Vagina (tissue), 2 donors: ENCODE results near the gene TNK2. TPM values are rescaled to one million over a fixed set of nuclear protein-coding genes. Genes with fewer than 3 reads are reported as not detected.

Experiments
- DNase-seq, 2 donors: peaks; one replicate each; pipeline ENCODE4 v3.0.0-alpha.2; 2017; ENCODE audit errors: extremely low spot score in 2 of 2
- H3K27ac ChIP-seq: fragments of 200-600 bp; sonication (generic); one replicate; pipeline ENCODE4 v1.5.1; 2019
- H3K27me3 ChIP-seq: fragments of 200-600 bp; sonication (generic); one replicate; pipeline ENCODE4 v1.5.1; 2019
- H3K36me3 ChIP-seq, 2 donors: fragments of 200-600 bp; sonication (generic); one replicate each; pipeline ENCODE4 v1.5.1; 2017 to 2019
- H3K4me1 ChIP-seq: fragments of 200-600 bp; sonication (generic); one replicate; pipeline ENCODE4 v1.5.1; 2019
- H3K4me3 ChIP-seq, 2 donors: fragments of 200-600 bp; sonication (generic); 1 replicate in 1 of 2; 2 replicates in 1 of 2; pipeline ENCODE4 v1.5.1; 2016 to 2019
- H3K9me3 ChIP-seq: fragments of 200-600 bp; sonication (generic); one replicate; pipeline ENCODE4 v1.5.1; 2019
- CTCF ChIP-seq, 3 experiments: fragments of 450-650 bp in 2 of 3; fragments of 200-600 bp in 1 of 3; sonication (generic) in 1 of 3; IDR thresholded peaks; one replicate each; pipeline ENCODE4 v1.5.1; 2017 to 2019; ENCODE audit warnings: antibody characterized with exemption in 3 of 3, mild to moderate bottlenecking in 2 of 3, moderate library complexity in 2 of 3
- POLR2A ChIP-seq, 2 donors: fragments of 450-650 bp; IDR thresholded peaks; one replicate each; pipeline ENCODE4 v1.6.1; 2017; ENCODE audit warnings: antibody characterized with exemption in 2 of 2, mild to moderate bottlenecking in 2 of 2, moderate library complexity in 2 of 2
- POLR2AphosphoS5 ChIP-seq, 2 donors: sonication (generic); formaldehyde crosslinking; IDR thresholded peaks; one replicate each; pipeline ENCODE4 v1.9.0; 2017; ENCODE audit warnings: antibody characterized with exemption in 2 of 2, mild to moderate bottlenecking in 2 of 2, low read depth in 1 of 2; ENCODE audit not compliant: insufficient read depth in 1 of 2
- intact Hi-C: fragments of 100-400 bp; cut with DNase I; formaldehyde crosslinking; loops from one replicate; pipeline ENCODE4 v1.15.1; 2023
- total RNA-seq: library from RNA; depleted of rRNA; stranded (reverse); fragments of >200 nt; gene quantifications from one replicate; pipeline ENCODE4 v1.2.3, GENCODE V29; 2016

Gene TNK2
- total RNA-seq, 1 donor from 2014 or later = 41.5 TPM

GRCh38 chr3:195896361-195897080 lies 11.8 kb downstream of the TNK2 start:
- H3K4me3 ChIP-seq = peak overlapping the region; percentile 61 to 75
- no peak for DNase-seq
- no peaks in the 10 kb centered on the region for H3K9me3 ChIP-seq
- TF ChIP-seq POLR2AphosphoS5 (IDR thresholded peaks at IDR 0.05; ENCODE audit: insufficient read depth in 1 of 2, low read depth in 1 of 2) (peak in 1 of 2 donors; percentile 32), CTCF (IDR thresholded peaks at IDR 0.05) (no peak)
- peak overlapping the region; percentile 89 for H3K27ac ChIP-seq
- no peaks in the 10 kb centered on the region for H3K27me3 ChIP-seq
- H3K4me1 ChIP-seq = peaks cover 74% of the 10 kb centered on the region
- intact Hi-C loops = no loop called here
- H3K36me3 ChIP-seq = no peaks in the 10 kb centered on the region

GRCh38 chr3:195895861-195896360 lies 12.4 kb downstream of the TNK2 start:
- no peaks in the 10 kb centered on the region for H3K9me3 ChIP-seq
- H3K27me3 ChIP-seq = no peaks in the 10 kb centered on the region
- H3K27ac ChIP-seq = peak overlapping the region; percentile 89
- intact Hi-C loops = loop anchor here (2.0 kb wide), 2 partner anchors 19 to 35 kb away; no protein-coding TSS in a partner anchor
- no peaks in the 10 kb centered on the region for H3K36me3 ChIP-seq
- no peak for DNase-seq
- H3K4me3 ChIP-seq = peak overlapping the region; percentile 61 to 75
- TF ChIP-seq CTCF (IDR thresholded peaks at IDR 0.05) = no peak
- TF ChIP-seq POLR2A (IDR thresholded peaks at IDR 0.05) = no peak
- peak in 1 of 2 donors; percentile 62 for TF ChIP-seq POLR2AphosphoS5 (IDR thresholded peaks at IDR 0.05; ENCODE audit: insufficient read depth in 1 of 2, low read depth in 1 of 2)
- peaks cover 68% of the 10 kb centered on the region for H3K4me1 ChIP-seq

- Histone ChIP-seq H3K9me3 (no peaks in the 10 kb centered on the region), H3K36me3 (no peaks in the 10 kb centered on the region), H3K4me3 (peak overlapping the region; percentile 61 to 75), H3K4me1 (peaks cover 62% of the 10 kb centered on the region), H3K27me3 (no peaks in the 10 kb centered on the region), H3K27ac (peak overlapping the region; percentile 89)
- no peak for TF ChIP-seq POLR2A (IDR thresholded peaks at IDR 0.05)
- TF ChIP-seq POLR2AphosphoS5 (IDR thresholded peaks at IDR 0.05; ENCODE audit: insufficient read depth in 1 of 2, low read depth in 1 of 2) = peak in 1 of 2 donors; percentile 37
- intact Hi-C loops = loop anchor here (2.0 kb wide), 2 partner anchors 20 to 34 kb away; no protein-coding TSS in a partner anchor
- no peak for DNase-seq
Observed at GRCh38 chr3:195895078-195895860, 13.1 kb downstream of the TNK2 start.

- Histone ChIP-seq H3K4me1 (peaks cover 56% of the 10 kb centered on the region), H3K36me3 (no peaks in the 10 kb centered on the region), H3K27me3 (no peaks in the 10 kb centered on the region), H3K27ac (peak overlapping the region; percentile 24), H3K4me3 (peak overlapping the region in 1 of 2 donors; percentile 61), H3K9me3 (no peaks in the 10 kb centered on the region)
- no peak for DNase-seq
- TF ChIP-seq POLR2A (IDR thresholded peaks at IDR 0.05) (no peak), POLR2AphosphoS5 (IDR thresholded peaks at IDR 0.05; ENCODE audit: insufficient read depth in 1 of 2, low read depth in 1 of 2) (no peak), CTCF (IDR thresholded peaks at IDR 0.05) (no peak)
- intact Hi-C loops = loop anchor here (2.0 kb wide), 2 partner anchors 21 to 33 kb away; no protein-coding TSS in a partner anchor
Observed at GRCh38 chr3:195893916-195894465, 14.4 kb downstream of the TNK2 start.

- intact Hi-C loops = no loop called here
Observed at GRCh38 chr3:195893516-195893915, 14.8 kb downstream of the TNK2 start.

More at GRCh38 chr3:195893516-195893915, 14.8 kb downstream of the TNK2 start:
- H3K27me3 ChIP-seq = no peaks in the 10 kb centered on the region
- no peak for DNase-seq
- no peaks in the 10 kb centered on the region for H3K9me3 ChIP-seq
- peak overlapping the region; percentile 24 for H3K27ac ChIP-seq
- H3K4me3 ChIP-seq = peak overlapping the region in 1 of 2 donors; percentile 29
- H3K4me1 ChIP-seq = peaks cover 56% of the 10 kb centered on the region
- H3K36me3 ChIP-seq = peaks cover 0 to under 1% of the 10 kb centered on the region in 2 donors
- no peak for TF ChIP-seq POLR2AphosphoS5 (IDR thresholded peaks at IDR 0.05; ENCODE audit: insufficient read depth in 1 of 2, low read depth in 1 of 2)
- no peak for TF ChIP-seq POLR2A (IDR thresholded peaks at IDR 0.05)
- no peak for TF ChIP-seq CTCF (IDR thresholded peaks at IDR 0.05)
